ENCODE measurements around the gene NDUFS7.

The NDUFS7 gene

GRCh38 chr19:1423436-1424191 is 39.9 kb downstream of the NDUFS7 start:
- Mint-ChIP-seq H3K36me3 (peaks cover 65% of the 10 kb centered on the region), H3K27ac (no peak overlapping the region)

GRCh38 chr19:1424192-1424955 is 40.7 kb downstream of the NDUFS7 start:
- Mint-ChIP-seq H3K4me1 (peaks cover 20% of the 10 kb centered on the region), H3K27ac (no peak overlapping the region), H3K4me3 (no peak overlapping the region), H3K36me3 (peaks cover 58% of the 10 kb centered on the region), H3K9me3 (no peaks in the 10 kb centered on the region), H3K27me3 (no peaks in the 10 kb centered on the region)
- no peak for ATAC-seq

More at GRCh38 chr19:1423436-1424191, 39.9 kb downstream of the NDUFS7 start:
- no peaks in the 10 kb centered on the region for H3K27me3 Mint-ChIP-seq
- H3K9me3 Mint-ChIP-seq: no peaks in the 10 kb centered on the region
- no peak for ATAC-seq
- H3K4me3 Mint-ChIP-seq: no peak overlapping the region
- H3K4me1 Mint-ChIP-seq: peaks cover 25% of the 10 kb centered on the region

GRCh38 chr19:1425102-1425837 is 41.6 kb downstream of the NDUFS7 start:
- H3K9me3 Mint-ChIP-seq: no peaks in the 10 kb centered on the region
- H3K27ac Mint-ChIP-seq: no peak overlapping the region
- peaks cover 59% of the 10 kb centered on the region for H3K36me3 Mint-ChIP-seq
- ATAC-seq: no peak
- H3K4me1 Mint-ChIP-seq: peaks cover 18% of the 10 kb centered on the region
- H3K27me3 Mint-ChIP-seq: no peaks in the 10 kb centered on the region
- no peak overlapping the region for H3K4me3 Mint-ChIP-seq

DNA sequence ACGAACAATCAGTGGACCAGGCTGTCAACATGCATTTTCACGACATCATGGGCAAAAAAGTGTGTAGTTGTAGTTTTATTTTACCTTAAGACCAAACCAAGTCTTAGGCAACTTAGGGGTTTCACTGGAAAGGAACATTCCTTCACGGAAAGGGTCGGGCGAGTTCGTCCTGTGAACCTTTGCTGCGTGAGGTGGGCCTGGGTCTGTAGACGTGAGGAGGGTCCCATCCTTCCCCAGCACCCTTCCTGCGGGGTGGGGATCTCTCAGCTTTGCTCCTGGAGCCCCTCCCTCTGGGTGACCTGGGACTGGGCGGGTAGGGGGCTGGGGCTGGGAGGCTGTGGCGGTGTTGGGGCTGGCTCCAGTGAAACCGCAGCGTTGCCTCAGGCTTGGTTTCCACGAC is 42.2 kb downstream of the NDUFS7 start:
- Mint-ChIP-seq H3K4me3 (no peak overlapping the region), H3K27me3 (no peaks in the 10 kb centered on the region), H3K27ac (no peak overlapping the region), H3K36me3 (peaks cover 54% of the 10 kb centered on the region), H3K4me1 (peaks cover 18% of the 10 kb centered on the region), H3K9me3 (no peaks in the 10 kb centered on the region)
- ATAC-seq: no peak

DNA sequence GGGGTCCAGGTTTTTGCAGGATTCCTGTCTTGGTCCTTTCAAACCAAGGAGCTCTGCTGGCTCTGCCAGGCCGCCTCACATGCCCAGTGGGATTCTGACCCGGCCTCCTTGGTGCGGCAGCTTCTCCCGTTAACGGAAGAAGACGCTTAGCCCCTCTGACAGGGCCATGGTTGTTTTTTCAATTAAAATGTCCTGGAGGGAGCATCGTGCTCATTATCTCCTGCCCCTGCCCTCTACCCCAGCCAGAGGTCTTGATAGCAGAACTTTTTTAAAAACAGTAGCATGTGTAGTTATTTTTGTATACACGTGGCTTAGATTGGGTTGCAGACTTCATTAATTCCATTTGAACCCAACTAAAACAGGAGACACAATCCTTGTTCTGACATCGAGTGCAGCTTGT is 43.0 kb downstream of the NDUFS7 start:
- H3K27ac Mint-ChIP-seq: no peak overlapping the region
- H3K36me3 Mint-ChIP-seq: peaks cover 53% of the 10 kb centered on the region
- H3K4me3 Mint-ChIP-seq: no peak overlapping the region
- no peaks in the 10 kb centered on the region for H3K27me3 Mint-ChIP-seq
- ATAC-seq: no peak
- H3K4me1 Mint-ChIP-seq: peaks cover 18% of the 10 kb centered on the region
- no peaks in the 10 kb centered on the region for H3K9me3 Mint-ChIP-seq

DNA sequence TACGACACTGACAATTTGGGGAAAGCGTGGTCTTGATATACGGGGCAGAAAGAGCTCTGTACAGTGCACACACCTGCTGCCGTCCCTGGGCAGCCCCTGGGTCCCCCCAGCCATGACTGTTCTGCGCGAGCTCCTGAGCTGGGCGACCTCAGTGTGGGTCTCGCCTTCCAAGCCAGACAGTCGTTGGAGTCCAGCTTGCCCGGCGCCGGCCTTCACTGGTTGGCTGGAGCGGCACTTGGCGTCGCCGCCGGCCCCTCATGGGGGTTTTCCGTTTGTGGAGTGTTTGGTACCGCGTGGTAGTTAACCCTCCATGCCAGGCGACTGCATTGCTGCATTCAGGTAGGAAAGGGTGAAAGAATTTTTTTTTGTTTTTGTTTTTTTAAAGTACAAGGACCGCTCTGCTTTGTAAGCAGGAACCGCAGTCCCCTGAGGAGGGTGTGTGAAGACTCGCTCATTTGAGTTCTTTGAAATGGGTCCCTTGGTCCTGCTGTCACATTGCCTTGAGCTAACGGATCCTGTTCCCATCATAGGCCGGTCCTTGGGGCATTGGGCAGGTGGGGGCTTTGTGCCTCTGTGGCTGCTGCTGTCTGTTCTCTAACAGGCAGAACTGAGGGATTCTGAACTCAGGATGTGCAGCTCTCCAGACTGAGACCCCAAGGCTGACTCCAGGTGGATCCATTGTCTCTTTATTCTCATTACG is 43.7 kb downstream of the NDUFS7 start:
- Mint-ChIP-seq H3K4me1 (peaks cover 18% of the 10 kb centered on the region), H3K27ac (no peak overlapping the region), H3K27me3 (no peaks in the 10 kb centered on the region), H3K4me3 (no peak overlapping the region), H3K9me3 (no peaks in the 10 kb centered on the region), H3K36me3 (peaks cover 56% of the 10 kb centered on the region)
- no peak for ATAC-seq

DNA sequence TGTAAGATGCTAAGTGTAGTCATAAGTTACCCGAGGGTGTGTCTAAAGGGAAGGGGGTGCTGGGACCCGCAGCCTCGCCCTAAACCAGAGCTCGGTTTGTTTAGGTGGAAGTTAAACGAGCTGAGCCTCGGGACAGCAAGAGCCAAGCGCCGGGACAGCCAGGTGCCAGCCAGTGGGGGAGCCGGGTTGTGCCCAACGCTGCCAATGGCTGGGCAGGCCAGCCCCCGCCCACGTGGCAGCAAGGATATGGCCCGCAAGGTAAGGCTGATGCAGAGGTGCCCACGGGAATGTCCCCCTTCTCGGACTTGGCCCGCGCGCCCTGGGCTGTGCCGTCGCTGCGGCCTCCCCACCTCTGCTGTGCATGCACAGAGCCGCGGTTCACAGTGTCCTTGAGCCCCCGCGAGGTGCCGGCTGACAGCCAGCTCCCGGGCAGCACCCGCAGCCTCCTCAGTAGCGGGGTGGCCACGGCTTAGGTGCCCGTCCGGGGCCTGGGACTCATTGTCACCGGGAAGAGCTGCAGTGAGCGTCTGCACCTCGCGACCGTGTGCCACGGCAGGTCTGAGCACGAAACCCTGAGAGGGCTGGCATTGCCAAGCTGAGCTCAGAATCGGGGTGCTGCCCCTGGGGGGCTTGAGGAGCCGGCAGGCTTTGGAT is 45.2 kb downstream of the NDUFS7 start:
- Mint-ChIP-seq H3K9me3 (no peaks in the 10 kb centered on the region), H3K27ac (no peak overlapping the region), H3K36me3 (peaks cover 45% of the 10 kb centered on the region), H3K4me1 (peaks cover 5% of the 10 kb centered on the region), H3K27me3 (no peaks in the 10 kb centered on the region), H3K4me3 (no peak overlapping the region)
- no peak for ATAC-seq

GRCh38 chr19:1429750-1430149 is 46.0 kb downstream of the NDUFS7 start:
- no peaks in the 10 kb centered on the region for H3K9me3 Mint-ChIP-seq
- no peak overlapping the region for H3K27ac Mint-ChIP-seq
- H3K4me1 Mint-ChIP-seq: peaks cover 3% of the 10 kb centered on the region
- H3K27me3 Mint-ChIP-seq: no peaks in the 10 kb centered on the region
- H3K36me3 Mint-ChIP-seq: peaks cover 36% of the 10 kb centered on the region
- no peak for ATAC-seq
- H3K4me3 Mint-ChIP-seq: no peak overlapping the region

- H3K27ac Mint-ChIP-seq: no peak overlapping the region
- ATAC-seq: no peak
- peaks cover 32% of the 10 kb centered on the region for H3K36me3 Mint-ChIP-seq
- no peaks in the 10 kb centered on the region for H3K4me1 Mint-ChIP-seq
- no peaks in the 10 kb centered on the region for H3K27me3 Mint-ChIP-seq
- H3K9me3 Mint-ChIP-seq: no peaks in the 10 kb centered on the region
- H3K4me3 Mint-ChIP-seq: no peak overlapping the region
Measured at GRCh38 chr19:1430246-1430645, 46.5 kb downstream of the NDUFS7 start.

DNA sequence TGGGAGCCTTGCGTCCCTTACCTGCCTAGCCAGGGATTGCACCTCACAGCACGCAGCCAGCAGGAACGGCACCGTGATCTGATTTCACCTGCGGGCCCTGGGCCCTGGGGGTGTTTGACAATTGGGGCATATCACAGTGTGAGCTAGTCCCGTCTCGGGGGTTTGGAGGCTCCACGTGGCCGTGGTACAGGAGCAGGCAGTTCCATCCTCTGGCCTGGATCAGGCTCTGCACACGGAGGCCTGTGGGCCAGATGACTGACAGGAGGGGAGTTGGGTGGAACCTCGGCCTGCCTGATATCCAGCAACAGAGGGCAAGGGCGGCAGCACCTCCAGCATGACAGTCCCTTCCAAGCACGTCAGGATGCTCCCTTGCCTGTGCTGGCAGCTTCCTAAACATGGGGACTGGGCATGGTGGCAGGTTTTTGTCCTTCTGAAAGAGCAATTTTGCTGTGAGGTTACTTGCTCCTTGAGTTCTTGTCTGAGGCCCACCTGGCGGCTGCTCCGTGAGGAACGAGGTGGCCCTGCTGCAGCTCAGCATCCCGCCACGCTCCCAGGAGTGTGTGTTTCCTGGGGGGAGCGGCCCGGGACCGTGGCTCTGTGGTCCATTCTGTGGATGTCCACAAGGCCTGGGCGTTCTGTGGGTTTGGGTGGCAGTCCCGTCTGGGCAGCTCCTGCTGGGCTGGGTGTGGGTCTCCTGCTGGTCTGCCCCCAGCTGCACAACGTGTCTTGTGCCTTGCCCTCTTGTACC is 48.2 kb downstream of the NDUFS7 start:
- ATAC-seq: no peak
- Mint-ChIP-seq H3K27ac (no peak overlapping the region), H3K4me3 (no peak overlapping the region), H3K36me3 (peaks cover 28% of the 10 kb centered on the region), H3K9me3 (no peaks in the 10 kb centered on the region), H3K4me1 (no peaks in the 10 kb centered on the region), H3K27me3 (no peaks in the 10 kb centered on the region)

- H3K27ac Mint-ChIP-seq: no peak overlapping the region
- no peak for ATAC-seq
- no peaks in the 10 kb centered on the region for H3K27me3 Mint-ChIP-seq
- no peaks in the 10 kb centered on the region for H3K4me1 Mint-ChIP-seq
- H3K9me3 Mint-ChIP-seq: no peaks in the 10 kb centered on the region
- peaks cover 24% of the 10 kb centered on the region for H3K36me3 Mint-ChIP-seq
- H3K4me3 Mint-ChIP-seq: no peak overlapping the region
Measured at GRCh38 chr19:1432507-1432887, 48.8 kb downstream of the NDUFS7 start.

DNA sequence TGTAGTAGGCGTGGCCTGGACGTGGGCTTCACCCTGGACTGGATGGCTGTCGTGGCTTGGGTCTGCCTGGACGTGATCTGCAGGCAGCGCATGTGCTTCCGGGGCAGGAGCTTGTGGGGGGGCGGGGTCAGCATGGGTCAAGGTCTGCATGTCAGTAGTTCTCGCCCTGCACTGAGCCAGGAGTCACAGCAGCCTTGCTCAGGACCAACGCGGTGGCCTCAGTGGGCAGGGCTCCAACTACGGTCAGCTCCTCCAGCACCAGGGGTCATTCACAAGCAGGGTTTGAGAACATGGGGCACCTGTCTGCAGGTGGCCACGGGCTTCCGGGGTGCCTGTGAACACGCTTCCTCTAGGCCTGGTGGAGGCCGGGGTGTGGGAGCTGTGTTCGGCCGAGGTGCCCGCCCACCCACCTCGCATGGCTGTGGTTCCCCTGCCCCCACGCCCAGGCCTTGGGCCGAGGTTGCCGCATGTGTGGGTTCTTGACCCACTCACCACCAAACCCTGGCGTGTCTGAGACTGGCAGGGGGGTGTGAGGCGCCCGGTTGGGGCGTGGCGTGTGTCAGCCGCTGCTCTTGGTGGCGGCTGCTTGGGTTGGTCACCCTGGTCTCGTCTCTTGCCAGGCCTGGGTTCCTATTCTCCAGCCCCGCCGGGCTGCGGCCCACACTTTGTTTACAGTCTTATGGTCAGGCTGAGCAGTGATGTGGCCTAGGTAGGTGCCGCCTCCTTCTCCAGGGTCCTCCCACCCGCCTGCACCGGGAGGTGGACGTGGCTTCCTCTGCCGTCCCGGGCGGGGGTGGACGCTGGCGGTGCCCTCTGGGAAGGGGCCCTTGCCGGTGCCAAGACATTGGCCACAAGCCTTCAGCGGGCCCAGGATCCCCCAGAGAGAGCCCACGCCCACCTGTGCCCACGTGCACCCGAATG is 49.7 kb downstream of the NDUFS7 start:
- Mint-ChIP-seq H3K27me3 (no peaks in the 10 kb centered on the region), H3K9me3 (no peaks in the 10 kb centered on the region), H3K27ac (no peak overlapping the region), H3K4me1 (peaks cover 5% of the 10 kb centered on the region), H3K4me3 (no peak overlapping the region), H3K36me3 (peaks cover 27% of the 10 kb centered on the region)
- no peak for ATAC-seq

GRCh38 chr19:1434040-1434366 is 50.3 kb downstream of the NDUFS7 start:
- H3K4me1 Mint-ChIP-seq: peaks cover 5% of the 10 kb centered on the region
- no peaks in the 10 kb centered on the region for H3K9me3 Mint-ChIP-seq
- peaks cover 29% of the 10 kb centered on the region for H3K36me3 Mint-ChIP-seq
- no peaks in the 10 kb centered on the region for H3K27me3 Mint-ChIP-seq
- no peak overlapping the region for H3K4me3 Mint-ChIP-seq
- ATAC-seq: no peak
- no peak overlapping the region for H3K27ac Mint-ChIP-seq
